ENCODE measurements around the gene CNBD2. TPM values are rescaled to one million over a fixed set of nuclear protein-coding genes. Genes with fewer than 3 reads are reported as not detected.

CNBD2 gene
- 5.2 to 6.8 TPM (median 6.0 TPM) in 5 replicates for total RNA-seq (2022; extraction: Qiagen RNA extraction)

DNA sequence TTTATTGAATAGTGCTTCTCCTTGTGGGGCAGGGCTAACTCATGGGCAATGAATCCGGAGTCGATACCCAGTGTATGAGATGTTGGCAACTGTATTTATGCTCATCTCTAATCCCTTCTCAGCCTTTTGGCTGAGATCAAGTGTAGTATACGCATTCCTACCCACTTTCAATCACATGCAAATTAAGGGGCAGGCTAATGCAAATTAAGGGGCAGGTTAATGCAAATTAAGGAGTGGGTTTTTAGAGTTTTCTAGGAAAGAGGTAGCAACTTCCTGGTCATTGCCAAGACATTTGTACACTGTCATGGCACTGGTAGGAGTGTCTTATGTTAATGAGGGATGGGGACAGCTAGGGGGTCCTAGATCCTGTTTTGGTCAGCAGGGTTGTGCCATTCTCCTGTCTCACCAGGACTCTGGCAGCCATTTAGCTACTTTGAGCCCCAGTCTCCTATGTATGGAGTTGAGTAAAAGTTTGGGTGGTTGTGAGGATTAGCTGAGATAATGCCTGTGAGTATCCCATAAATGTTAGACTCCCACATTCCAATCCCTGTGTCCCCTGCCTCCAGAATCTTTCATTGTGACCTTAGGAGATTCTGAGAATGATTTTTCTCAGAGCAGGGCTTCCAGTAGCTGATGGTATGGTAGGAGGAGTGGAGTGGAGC lies at the start of gene CNBD2:
TSS of gene CNBD2 (plus strand) at position 612 of the 662 bp plus-strand sequence. CDS start 173 bp downstream, outside the sequence.

DNA sequence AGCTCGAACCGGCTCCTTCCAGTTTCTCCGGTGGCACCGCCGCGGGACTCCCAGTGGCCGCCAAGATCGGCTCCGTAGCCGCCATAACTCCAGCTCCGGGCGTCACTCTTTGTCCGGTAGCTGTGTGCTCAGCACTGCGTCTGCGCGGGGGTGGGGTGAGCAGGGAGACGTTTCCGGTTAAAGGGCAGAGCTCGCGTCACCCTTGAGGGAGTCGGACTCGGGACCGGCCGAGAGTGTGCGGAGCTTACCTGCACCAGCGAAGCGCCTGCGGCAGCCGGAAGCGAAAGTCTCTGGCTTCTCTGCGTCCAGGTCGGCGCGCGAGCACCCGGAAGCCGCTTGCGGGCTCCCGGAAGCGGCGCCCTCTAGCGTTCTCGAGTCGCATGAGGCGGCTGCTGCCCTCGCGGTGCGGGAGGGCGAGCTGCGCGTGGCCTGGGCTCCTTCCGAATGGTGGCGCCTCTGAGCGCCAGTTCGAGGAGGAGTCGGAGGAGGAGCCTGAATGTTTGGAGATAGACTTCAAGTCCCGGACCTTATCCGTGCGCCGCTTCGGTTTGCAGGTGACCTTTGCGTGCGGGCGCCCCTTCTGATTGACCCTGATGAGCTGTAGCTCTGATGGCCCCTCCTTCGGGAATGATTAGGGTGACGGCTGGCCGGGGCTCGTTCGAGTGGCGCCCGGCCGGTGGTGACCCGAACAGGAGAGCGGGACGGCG lies 14.0 kb upstream of the CNBD2 start, which contains the start of gene SCAND1:
TSS of gene SCAND1 (minus strand) at position 303 of the 707 bp plus-strand sequence. CDS start at position 85, 218 bp downstream.

Other genes with a start within 250 kb of the CNBD2 start
- gene RBM39, start 226.3 kb upstream of the CNBD2 start, total RNA-seq (2022; extraction: Qiagen RNA extraction) = 188 to 216 TPM (median 200 TPM) in 5 replicates
- gene PHF20, start 196.6 kb upstream of the CNBD2 start, total RNA-seq (2022; extraction: Qiagen RNA extraction) = 33.6 to 40.3 TPM (median 38.0 TPM) in 5 replicates
- 69.2 to 93.3 TPM (median 88.7 TPM) in 5 replicates for gene SCAND1, start 14.1 kb upstream of the CNBD2 start, total RNA-seq (2022; extraction: Qiagen RNA extraction)
- gene EPB41L1, start 186.2 kb downstream of the CNBD2 start, total RNA-seq (2022; extraction: Qiagen RNA extraction) = 60.7 to 95.7 TPM (median 81.6 TPM) in 5 replicates

Data from A549 treated with dexamethasone at 1 μM for 4 hours (cell line).